Measurements from ENCODE around the gene MEA1.

Gene MEA1

GRCh38 chr6:42970871-42971612 is 42.7 kb downstream of the MEA1 start:
- peak; percentile 36 for DNase-seq (ENCODE audit: low spot score)

GRCh38 chr6:42969934-42970333 is 43.8 kb downstream of the MEA1 start:
- no peak for DNase-seq (ENCODE audit: low spot score)

DNA sequence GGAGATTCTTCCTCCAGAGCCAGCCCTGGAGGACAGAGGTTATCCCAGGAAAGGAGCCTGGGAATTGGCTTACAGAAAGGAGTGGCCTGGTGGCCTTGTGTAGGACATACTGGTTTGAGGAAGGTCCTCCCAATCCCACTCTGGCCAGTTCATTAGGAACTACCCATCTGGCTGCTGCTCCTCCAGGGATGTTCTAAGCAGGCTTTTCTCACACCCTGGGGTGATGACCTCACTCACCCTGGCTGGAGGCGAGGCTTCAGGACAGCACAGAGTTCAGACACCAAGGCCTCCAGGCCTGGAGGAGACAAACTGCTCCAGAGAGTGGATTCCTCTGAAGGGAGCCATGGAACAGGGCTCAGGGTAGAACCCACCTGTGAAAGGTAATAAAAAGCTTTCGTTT is 44.3 kb downstream of the MEA1 start:
- no peak for DNase-seq (ENCODE audit: low spot score)

- DNase-seq (ENCODE audit: low spot score): no peak
These were observed 45.0 kb downstream of the MEA1 start for GRCh38 chr6:42968783-42969182.

DNA sequence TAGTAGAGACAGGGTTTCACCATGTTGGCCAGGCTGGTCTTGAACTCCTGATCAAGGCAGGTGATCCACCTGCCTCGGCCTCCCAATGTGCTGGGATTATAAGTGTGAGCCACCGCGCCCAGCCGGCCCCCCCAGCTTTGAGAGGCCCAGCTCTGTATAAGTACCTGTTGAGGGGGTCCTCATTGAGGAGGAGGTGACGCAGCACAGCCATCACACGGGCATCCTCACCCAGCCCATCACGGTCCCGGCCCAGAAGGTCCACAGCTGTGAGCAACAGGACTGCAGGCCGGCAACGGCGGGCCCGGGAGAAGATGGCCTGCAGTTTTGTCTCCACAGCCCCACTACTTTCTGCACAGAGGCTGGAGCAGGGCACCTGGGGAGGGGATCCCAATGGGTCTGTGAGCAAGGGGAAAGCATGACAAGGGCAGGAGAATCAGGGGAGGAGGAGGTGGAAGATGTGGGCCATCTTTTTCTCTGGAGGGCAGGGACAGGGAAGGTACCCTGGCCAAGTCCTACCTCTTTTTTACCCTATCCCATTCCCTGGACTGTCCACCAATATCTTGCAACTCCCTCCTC is 45.5 kb downstream of the MEA1 start:
- DNase-seq (ENCODE audit: low spot score): no peak

DNA sequence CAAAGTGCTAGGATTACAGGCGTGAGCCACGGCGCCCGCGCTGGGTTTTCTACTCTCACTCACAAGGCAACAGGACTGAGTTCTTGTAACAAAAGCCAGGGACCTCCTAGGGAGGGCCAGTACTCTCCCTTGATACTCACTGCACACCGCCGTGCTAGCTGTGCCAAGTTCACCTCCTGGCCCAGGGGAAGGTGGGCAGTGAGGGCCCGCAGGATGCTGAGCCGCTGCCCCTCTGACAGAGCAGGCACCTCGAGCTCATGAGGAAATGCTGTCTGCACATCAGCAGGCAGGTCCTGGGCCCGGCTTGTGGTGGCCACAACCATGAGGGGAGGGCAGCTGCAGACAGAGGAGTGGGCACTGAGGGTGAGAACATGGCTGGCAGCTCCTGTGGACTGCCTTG is 46.5 kb downstream of the MEA1 start:
- DNase-seq (ENCODE audit: low spot score): no peak

GRCh38 chr6:42966571-42966970 is 47.2 kb downstream of the MEA1 start:
- DNase-seq (ENCODE audit: low spot score): no peak

GRCh38 chr6:42963855-42964605 is 49.7 kb downstream of the MEA1 start:
- DNase-seq (ENCODE audit: low spot score): peak; percentile 55

DNA sequence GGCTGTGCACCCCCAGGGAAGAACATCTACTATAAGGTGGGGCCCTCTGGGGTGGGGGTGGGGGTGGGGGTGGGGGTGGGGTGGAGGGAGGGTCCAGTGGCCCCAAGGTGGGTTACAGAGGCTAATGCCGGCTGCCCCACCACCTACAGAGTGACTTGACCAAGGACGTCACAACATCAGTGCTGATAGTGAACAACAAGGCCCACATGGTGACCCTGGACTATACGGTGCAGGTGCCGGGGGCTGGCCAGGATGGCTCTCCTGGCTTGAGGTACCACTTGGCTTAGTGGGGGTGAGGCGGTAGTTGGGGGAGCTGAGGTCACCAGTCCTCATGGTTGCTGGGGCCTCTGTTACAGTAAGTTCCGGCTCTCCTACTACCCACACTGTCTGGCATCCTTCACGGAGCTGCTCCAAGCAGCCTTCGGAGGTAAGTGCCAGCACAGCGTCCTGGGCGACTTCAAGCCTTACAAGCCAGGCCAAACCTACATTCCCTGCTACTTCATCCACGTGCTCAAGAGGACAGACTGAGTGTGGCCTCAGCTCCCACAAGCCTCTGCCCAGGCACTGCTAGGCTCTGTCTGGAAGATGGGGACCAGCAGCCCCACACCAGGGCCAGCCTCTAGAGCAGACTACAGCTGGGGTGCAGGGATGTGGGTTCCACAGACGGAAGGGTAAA is 50.4 kb downstream of the MEA1 start:
- DNase-seq (ENCODE audit: low spot score): no peak

DNA sequence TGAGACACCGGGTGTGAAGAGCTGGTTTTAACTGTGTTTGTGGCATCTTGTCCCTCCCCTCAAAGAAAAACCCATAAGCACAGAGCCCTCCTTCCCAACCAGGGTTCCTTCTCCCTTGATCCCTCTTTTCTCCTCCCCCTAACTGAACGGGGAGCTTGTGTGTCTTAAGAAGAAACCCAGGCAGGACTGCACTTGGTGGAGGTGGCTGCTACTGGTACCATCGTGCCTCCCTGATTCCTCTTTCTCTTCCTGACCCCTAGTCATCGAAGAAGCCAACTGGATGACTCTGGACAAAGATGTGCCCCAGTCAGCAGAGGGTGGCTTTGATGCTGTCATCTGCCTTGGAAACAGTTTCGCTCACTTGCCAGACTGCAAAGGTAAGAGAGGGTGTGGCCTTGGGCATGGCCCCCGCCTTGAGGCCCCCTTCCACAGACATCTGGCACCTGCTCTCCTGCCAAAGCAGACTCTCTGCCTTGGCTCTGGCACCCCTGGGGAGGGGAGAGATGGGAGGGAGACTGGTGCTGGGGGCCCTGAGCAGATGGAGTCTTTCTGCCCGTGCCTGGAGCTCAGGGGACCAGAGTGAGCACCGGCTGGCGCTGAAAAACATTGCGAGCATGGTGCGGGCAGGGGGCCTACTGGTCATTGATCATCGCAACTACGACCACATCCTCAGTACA is 51.1 kb downstream of the MEA1 start:
- no peak for DNase-seq (ENCODE audit: low spot score)

GRCh38 chr6:42962096-42962495 is 51.6 kb downstream of the MEA1 start:
- no peak for DNase-seq (ENCODE audit: low spot score)

Data from hematopoietic multipotent progenitor cell treated with erythropoietin and hydrocortisone succinate and interleukin-3 and kit ligand, for 15 days (in vitro differentiated cells).